Lower leg skin (tissue), 4 donors: ENCODE measurements around the gene FBXO47. TPM values are rescaled to one million over a fixed set of nuclear protein-coding genes. Genes with fewer than 3 reads are reported as not detected.

Experiments
- DNase-seq, 2 donors: peaks; one replicate each; pipeline ENCODE4 v3.0.0-alpha.2; 2019; ENCODE audit warnings: low spot score in 2 of 2
- H3K4me3 ChIP-seq: fragments of 200-600 bp; sonication (generic); 2 replicates; pipeline ENCODE4 v1.5.1; 2017; ENCODE audit warnings: mild to moderate bottlenecking, low read depth; ENCODE audit not compliant: poor library complexity, severe bottlenecking
- CTCF ChIP-seq, 3 donors: fragments of 450-650 bp; IDR thresholded peaks; one replicate each; pipeline ENCODE4 v1.5.1; 2016; ENCODE audit warnings: antibody characterized with exemption in 3 of 3, mild to moderate bottlenecking in 3 of 3, moderate library complexity in 2 of 3
- POLR2A ChIP-seq, 2 donors: fragments of 450-650 bp; IDR thresholded peaks; one replicate each; pipeline ENCODE4 v1.6.1; 2016 to 2017; ENCODE audit warnings: antibody characterized with exemption in 2 of 2, mild to moderate bottlenecking in 1 of 2, moderate library complexity in 1 of 2
- WGBS, 2 donors: methylation state at CpG; one replicate each; pipeline ENCODE4 v1.1.5; 2018; 5-methylcytosine and 5-hydroxymethylcytosine counted together
- intact Hi-C: fragments of 100-400 bp; cut with DNase I; formaldehyde crosslinking; loops from one replicate; pipeline ENCODE4 v1.15.0; 2023; ENCODE audit warnings: low total_unique reads
- total RNA-seq, 4 donors: library from RNA; depleted of rRNA; stranded (reverse); fragments of >200 nt; gene quantifications; one replicate each; pipeline ENCODE4 v1.1.0, GENCODE V29; 2016

Gene FBXO47
- total RNA-seq, 4 donors from 2014 or later, result not detected

- TF ChIP-seq POLR2A (IDR thresholded peaks at IDR 0.05), result no peak
- TF ChIP-seq CTCF (IDR thresholded peaks at IDR 0.05), result no peak
- 83 to 88% methylated on average over 10 of the region's 10 CpGs for WGBS, 2 donors
- H3K4me3 ChIP-seq, result no peak overlapping the region
- DNase-seq, result peak in 1 of 2 donors; percentile 57
- intact Hi-C loops, result no loop called here
These were observed 56.0 kb downstream of the FBXO47 start for GRCh38 chr17:38911081-38911730.

GRCh38 chr17:38910325-38910724 lies 56.9 kb downstream of the FBXO47 start:
- intact Hi-C loops, result no loop called here
- no peak overlapping the region for H3K4me3 ChIP-seq
- TF ChIP-seq CTCF (IDR thresholded peaks at IDR 0.05), result no peak
- TF ChIP-seq POLR2A (IDR thresholded peaks at IDR 0.05), result no peak
- DNase-seq, result peak in 1 of 2 donors; percentile 23
- WGBS, 2 donors, result 72 to 80% methylated on average over 5 of the region's 5 CpGs

- 24 to 30% methylated on average over 7 to 8 of the region's 8 CpGs for WGBS, 2 donors
- H3K4me3 ChIP-seq, result no peak overlapping the region
- TF ChIP-seq POLR2A (IDR thresholded peaks at IDR 0.05), result no peak
- TF ChIP-seq CTCF (IDR thresholded peaks at IDR 0.05), result no peak
- no peak for DNase-seq
- intact Hi-C loops, result no loop called here
These were observed 58.5 kb downstream of the FBXO47 start for GRCh38 chr17:38908676-38909181.

GRCh38 chr17:38907930-38908675 lies 59.1 kb downstream of the FBXO47 start:
- TF ChIP-seq CTCF (IDR thresholded peaks at IDR 0.05) (no peak), POLR2A (IDR thresholded peaks at IDR 0.05) (no peak)
- H3K4me3 ChIP-seq, result no peak overlapping the region
- DNase-seq, result no peak
- 54 to 55% methylated on average over 12 to 15 of the region's 15 CpGs for WGBS, 2 donors
- intact Hi-C loops, result no loop called here

- intact Hi-C loops, result no loop called here
- DNase-seq, result no peak
- H3K4me3 ChIP-seq, result no peak overlapping the region
- TF ChIP-seq CTCF (IDR thresholded peaks at IDR 0.05) (no peak), POLR2A (IDR thresholded peaks at IDR 0.05) (no peak)
- WGBS, 2 donors, result 64 to 67% methylated on average over 7 of the region's 7 CpGs
These were observed 60.6 kb downstream of the FBXO47 start for GRCh38 chr17:38906460-38907228.
